Stimulated activated CD4-positive, alpha-beta T cell treated with anti-CD3 and anti-CD28 coated beads, Interleukin-1b, Interleukin-23, amount 100 ng/mL, for 1 hour (primary cell): ENCODE measurements around the gene GUCY2C.
"Not testable (repeated sequence)": the region's sequence is repeated elsewhere in the genome, so short reads cannot be mapped to it uniquely, and the experiment has no call there.

ENCODE experiments used
- DNase-seq, 2 donors: peaks; one replicate each; pipeline ENCODE4 v3.0.0-alpha.2; 2020; ENCODE audit warnings: low read depth in 2 of 2

Gene GUCY2C

DNA sequence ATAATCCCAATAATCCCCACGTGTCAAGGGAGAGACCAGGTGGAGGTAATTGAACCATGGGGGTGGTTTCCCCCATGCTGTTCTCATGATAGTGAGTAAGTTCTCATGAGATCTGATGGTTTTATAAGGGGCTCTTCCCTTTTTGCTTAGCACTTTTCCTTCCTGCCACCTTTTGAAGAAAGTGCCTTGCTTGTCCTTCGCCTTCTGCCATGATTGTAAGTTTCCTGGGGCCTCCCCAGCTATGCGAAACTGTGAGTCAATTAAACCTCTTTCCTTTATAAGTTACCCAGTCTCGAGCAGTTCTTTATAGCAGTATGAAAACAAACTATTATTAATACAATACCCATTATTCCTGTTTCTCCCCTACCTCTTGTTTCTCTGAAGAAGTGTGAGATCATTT, 14.2 kb downstream of the GUCY2C start:
- not testable (repeated sequence) for DNase-seq

DNA sequence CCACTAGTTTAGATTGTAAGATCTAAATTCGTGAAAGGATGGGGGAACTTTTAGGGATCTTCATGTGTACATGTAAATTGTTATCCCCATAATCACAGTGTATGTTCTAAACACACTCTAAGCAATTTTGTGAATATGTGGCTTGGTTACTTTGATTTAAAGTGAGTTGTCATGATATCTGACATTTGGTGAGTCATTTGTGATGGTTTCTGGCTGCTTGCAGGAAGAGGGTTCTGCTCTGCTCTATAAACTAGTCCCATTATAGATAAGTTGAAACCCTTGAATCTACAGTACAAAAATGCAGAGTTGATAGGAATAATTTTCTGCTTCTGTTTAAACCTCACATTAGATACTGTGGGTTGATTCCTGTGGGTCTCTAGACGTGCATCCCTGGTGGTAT, 14.8 kb downstream of the GUCY2C start:
- no peak for DNase-seq

DNA sequence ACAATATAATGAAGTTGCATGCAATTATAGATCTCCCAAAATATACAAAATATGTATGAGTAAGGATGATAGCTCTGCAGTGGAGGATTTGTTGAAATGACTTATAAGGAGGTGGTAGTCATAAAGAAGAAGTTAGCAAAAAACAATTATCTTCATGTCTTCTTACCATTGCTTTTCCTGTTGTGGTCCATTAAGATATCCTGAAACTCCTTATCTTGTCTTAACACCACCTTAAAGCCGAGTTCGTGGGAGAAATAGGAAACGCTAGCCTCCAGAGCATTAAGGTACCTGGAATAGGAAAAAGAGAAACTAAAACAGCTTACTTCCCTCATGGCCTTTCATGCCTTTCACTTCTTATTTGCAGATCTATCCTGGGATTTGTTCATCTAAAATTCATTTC, 15.2 kb downstream of the GUCY2C start:
- DNase-seq, result no peak

DNA sequence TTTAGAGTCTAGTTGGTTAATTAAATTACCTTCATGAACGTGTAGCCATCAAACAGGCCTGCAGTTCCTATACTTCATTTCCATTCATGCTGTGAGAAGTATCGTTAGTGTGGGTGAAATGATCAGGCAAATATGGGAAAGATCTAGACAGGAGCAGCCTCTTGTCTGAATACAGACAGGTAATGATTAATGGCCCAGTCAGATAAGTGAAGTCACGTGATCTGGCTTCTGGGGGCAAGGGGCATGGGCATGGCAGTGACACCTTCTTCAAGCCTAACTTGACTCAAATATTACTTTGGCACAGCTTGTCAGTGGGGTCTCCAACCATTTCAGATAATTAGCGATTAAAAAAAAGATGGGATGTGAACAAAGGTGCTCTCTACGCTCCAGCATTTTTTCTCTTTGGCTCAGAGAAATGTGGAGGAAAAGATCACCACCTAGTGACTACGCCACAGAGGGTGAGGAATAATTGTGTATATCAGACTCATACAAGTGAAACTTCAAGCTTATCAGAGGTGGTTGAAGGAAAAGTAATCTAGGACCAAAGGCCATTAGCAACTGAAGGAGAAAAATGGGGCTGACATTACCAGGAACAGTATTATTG, 17.8 kb downstream of the GUCY2C start:
- DNase-seq, result no peak

DNA sequence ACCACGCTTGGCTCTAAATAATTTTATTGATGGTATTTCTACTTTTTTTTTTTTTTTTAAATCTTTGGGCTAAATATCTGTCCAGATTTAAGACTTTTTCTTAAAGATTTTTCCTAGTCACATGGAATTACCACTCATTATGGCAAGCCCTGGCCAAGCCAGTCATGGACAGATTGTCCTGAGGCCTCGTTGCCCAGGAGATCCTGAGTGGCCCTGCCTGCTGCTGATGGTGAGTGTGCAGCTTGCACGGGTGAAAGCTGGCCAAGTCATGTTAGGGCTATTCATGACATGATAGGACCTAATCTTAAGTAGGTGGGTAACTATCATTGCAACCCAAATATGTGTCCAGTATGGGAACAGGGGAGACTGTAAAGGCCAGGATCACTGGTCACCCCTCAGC, 27.8 kb downstream of the GUCY2C start:
- no peak for DNase-seq

DNA sequence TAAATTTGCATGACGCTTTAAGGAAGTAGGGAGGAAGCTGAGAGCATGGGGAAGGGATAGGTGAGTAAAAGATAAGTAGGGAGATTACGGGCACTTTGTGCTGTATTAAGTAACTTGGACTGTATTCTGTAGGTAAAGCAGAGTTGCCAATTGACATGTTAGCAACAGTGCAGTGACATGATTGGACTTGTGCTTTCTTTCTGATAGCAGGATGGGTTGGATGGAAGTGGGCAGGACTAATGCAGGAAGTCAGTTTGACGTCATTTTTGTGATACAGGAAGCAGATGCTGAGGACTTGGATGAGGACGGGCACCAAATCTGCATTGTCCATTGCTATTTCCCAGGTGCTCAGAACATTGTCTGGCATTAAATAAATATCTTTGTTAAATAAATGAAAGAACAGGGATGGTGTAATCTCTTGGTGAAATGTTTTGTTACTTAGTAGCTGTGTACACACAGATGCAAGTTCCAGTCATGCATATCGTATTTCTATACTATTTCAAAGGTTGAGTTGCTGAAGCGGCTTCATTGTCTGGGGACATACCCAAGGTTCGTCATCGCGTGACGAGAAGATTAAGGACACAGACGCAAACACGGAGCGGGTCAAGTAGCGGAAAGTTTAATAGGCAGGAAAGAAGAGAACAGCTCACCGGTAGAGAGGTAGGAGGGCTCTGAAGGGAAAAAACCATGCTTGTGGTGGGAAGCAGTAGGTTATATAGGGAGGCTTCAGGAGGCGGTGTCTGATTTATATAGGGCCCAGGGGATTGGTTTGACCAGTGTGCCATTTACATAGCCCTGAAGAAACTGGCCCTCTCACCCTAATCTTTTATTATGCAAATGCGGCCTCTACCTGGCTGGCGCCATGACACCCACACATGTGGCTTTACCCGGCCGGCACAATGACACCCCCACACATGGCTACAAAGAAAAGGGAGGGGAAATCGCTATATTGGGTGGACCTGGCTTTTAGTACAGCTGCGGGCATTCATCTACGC, 30.7 kb downstream of the GUCY2C start:
- DNase-seq, result no peak

DNA sequence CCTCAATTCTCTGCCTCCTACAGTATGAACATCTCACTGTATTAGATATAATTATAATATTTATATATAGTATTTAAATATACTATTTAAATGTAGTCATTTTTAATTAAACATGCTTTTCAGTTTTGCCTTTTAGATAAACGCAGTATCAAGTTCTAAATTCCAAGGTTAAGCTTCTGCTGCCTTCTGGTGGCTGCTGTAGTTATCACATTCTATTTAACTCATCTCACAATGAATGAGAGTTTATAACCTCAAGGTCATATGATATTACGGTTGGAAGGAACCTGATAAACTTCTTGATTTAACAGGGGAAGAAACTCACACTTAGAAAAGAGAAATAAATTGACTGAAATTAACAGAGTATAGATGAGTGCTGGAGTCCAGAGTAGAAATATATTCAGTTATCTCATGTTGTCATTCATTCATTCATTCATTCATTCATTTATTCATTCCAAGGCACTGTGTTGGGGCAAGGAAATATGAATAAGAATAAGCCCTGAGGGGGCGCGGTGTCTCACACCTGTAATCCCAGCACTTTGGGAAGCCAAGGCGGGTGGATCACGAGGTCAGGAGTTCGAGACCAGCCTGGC, 31.9 kb downstream of the GUCY2C start:
- DNase-seq, result peak in 1 of 2 donors; percentile 3

DNA sequence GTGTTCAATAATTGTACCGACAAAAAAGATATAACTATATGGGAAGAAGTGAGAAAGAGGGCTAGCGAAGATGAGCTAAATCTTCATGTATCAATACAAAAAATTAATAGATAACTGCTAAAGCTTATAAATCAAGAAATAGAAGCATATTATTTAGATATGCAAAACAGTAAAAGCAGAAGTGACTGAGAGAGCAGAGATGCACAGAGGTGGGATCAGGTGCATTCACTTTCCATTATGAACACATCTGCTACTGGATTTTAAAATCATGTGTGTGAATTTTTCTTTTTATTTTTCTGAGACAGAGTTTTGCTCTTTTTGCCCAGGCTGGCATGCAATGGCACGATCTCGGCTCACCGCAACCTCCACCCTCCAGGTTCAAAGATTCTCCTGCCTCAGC, 33.4 kb downstream of the GUCY2C start:
- DNase-seq, result no peak

DNA sequence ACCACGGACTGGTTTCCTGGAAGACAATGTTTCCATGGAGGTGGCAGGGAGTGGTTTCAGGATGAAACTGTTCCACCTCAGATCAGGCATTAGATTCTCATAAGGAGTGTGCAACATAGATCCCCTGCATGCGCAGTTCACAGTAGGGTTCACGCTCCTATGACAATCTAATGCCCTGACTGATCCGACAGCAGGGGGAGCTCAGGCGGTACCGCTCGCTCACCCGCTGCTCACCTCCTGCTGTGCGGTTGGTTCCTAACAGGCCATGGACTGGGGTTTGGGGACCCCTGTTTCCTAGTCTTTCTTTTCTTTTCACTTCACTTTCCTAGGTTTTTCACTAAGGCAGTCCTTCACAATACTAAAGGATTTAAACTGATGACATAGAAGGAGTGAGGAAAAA, 39.6 kb downstream of the GUCY2C start:
- no peak for DNase-seq

DNA sequence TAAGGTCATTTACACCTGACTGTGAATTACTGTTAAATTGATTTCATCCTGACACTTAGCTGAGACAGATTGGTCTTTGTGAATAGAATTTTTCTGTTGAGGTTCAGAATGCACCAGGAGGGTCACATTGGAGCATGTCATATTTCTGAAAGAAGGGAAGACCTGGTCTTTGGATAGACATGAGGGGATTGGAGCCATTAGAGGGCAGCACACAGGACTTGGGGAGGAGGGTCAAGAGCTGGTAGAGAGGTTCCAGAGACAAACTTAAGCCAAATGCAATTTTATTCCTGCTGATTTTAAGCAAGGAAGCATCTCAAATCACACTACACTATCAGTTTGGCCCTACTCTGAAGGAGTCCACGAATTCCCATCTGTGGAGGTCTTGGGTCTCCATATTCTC, 41.1 kb downstream of the GUCY2C start:
- DNase-seq, result no peak

DNA sequence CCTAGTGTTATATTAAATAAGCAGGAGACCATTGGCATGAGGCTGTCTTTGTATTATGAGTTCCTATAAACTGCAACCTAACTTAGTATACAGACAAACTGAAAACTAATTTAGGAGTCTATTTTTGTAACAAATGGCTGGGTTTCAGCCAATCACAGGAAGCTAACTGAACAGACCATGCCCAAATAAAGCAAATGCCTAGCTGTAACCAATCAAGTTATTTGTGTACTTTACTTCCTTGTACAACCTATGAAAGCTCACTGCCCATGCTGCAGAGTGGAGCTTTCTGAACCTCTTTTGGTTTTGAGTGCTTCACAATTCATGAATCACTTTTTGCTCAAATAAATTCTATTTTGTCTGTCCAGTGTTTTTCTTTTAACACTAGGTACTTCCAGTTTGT, 41.6 kb downstream of the GUCY2C start:
- no peak for DNase-seq

DNA sequence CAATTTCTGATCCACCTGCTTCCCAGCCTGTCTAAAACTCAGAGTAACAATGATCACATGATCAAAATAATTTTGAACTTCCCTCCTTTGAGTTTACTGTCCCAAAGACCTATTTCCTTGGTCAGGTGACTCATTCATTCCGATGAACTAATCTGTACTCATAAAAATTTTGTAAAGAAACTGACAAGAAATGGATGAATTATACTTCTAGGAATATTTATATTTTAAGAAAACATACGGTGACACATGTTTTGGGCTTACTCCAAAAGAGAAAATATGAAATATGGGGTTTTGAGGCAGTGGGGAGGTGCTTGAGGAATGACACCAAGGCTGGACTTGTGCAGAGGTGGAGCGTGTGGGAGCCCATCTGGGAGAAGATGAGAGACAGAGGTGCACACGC, 42.0 kb downstream of the GUCY2C start:
- no peak for DNase-seq

DNA sequence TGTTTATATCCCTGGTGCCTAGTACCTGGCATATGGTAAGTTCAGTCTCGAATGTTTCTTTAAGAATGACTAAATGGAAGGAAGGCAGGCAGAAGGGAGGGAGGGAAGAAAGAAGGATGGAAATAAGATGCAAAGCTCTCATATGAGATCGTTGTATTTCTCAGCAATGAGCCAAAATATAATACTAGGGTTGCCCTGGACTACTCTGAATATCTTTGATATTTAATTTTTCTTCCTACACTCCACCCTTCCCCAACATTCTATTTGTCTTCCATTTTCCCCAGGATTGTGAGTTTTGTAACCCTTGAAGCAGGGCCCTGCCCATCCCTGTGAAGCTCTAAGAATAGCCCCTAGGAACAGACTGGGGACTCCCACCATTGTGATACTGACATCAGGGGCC, 43.9 kb downstream of the GUCY2C start:
- DNase-seq, result no peak

DNA sequence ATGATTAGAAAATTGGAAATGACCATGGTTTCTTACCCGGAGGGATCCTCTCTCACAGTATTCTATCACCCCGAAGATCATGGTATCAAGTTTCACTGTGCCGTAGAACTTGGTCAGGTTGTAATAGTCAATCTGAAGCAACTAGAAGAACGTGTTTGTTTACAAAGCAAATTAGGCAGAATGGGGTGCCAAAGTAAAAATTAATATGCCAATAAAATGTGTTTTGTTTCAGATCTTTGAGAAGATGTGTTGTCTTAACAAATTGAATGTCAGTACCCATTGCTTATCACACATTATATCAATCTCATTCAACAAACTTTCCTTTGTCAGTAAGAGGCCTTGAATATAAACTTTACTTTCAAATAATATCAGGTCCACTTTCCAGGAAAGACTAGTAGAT, 45.0 kb downstream of the GUCY2C start:
- DNase-seq, result no peak

DNA sequence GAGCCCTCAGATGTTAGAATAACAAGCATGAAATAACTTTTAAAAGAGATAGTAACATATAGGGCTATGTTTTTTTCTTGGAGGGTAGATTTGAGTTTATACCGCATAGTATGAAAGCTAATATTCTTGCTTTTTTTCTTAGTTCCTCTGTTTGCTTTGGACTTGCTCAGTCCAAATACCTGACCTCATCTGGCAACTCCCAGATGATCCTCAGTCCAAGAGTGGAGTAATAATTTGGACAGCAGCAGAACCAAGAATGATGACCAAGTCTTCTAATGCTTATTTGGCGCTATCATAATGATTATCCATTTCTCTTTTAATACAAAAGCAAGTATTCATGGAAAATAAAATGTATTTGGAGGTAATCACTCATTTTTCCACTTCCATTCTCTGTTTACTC, 45.6 kb downstream of the GUCY2C start:
- DNase-seq, result no peak

DNA sequence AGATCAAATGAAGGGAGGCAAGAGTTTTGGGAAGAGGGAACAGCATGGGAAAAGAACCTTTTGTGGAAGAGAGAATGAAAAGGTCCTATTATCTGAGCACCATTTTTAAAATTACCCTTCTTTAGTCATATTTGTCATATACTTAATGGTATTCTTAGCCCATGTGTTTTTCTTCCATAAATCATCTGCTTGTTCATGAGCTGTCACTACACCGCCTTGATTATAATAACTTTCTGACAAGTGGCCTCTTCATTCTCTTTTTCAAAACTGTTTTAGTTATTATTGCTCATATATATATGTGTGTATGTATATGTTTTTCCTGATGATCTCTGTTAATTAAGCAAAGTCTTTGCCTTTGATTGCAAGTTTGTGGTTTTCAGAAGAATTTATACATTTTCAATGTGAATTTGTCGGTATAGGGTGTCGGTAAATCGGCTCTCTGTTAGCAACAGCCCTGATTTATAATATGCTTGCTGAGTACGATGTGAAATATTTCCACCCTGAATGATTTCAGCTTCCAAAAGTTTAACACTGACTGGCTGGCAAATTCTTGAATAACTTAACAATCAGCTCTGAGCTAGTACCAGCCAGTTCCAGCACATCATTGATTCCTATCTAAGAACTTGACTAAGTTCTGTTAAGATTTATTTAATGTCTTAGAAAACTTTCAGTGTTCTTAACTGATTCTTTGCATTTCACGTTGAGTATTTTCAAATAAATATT, 49.2 kb downstream of the GUCY2C start:
- DNase-seq, result no peak

DNA sequence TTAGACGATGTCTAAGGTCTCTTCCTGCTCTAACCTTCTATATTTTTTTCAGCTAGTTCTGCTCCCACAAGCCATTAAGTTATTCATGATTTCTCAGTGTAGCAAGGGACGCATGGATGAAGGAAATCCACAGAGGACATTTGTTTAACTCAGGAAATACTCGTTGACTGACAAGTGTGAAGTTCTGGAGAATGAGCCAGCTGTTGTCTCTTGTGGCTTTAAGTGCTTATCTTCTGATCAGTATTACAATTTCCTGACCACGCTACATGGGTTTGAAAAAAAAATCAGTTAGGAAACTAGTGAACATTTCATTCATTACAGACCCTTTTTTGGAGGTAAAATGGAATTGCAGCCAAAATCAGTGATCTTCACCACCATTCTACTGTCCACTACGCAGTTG, 53.1 kb downstream of the GUCY2C start:
- DNase-seq, result no peak

DNA sequence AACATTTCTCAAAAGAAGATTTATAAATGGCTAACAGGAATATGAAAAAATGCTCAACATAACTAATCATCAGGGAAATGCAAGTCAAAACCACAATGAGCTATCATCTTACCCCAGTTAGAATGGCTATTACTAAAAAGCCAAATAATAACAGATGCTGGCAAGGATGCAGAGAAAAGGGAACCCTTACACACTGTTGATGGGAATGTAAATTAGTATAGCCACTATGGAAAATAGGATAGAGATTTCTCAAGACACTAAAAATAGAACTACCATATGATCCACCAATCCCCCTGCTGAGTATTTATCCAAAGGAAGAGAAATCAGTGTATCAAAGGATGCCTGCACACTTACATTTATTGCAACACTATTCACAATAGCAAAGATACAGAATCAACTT, 58.3 kb downstream of the GUCY2C start:
- DNase-seq, result no peak

DNA sequence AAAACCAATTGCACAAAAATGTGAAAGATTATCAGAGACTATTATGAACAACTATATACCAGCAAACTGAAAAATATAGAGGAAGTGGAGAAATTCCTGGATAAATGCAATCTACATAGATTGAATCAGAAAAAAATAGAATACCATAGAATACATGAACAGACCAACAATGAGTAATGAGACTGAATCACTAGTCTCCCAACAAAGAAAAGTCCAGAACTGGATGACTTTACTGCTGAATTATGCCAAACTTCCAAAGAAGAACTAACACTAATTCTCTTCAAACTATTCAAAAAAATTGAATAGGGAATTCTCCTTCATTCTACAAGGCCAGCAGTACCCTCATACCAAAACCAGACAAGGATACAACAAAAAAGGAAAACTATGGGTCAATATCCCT, 60.6 kb downstream of the GUCY2C start:
- no peak for DNase-seq

DNA sequence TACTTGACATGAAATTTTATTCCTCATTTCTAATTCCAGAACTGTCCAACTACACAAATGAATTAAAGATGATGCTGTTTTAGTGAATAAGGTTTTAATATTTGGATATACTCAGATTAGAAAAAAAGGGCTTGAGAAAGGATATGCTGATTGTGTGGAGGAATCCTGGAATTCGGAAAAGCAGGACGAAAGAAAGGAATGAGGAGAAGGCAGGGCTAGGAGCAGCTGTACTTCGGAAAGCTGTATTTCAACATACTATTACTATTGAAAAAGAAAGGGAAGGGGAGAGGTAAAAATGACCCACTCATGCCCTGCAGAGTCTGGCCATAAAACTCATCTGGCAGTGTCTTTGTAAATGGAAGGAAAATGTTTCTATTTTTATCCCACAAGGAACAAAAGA, 65.6 kb downstream of the GUCY2C start:
- DNase-seq, result no peak

DNA sequence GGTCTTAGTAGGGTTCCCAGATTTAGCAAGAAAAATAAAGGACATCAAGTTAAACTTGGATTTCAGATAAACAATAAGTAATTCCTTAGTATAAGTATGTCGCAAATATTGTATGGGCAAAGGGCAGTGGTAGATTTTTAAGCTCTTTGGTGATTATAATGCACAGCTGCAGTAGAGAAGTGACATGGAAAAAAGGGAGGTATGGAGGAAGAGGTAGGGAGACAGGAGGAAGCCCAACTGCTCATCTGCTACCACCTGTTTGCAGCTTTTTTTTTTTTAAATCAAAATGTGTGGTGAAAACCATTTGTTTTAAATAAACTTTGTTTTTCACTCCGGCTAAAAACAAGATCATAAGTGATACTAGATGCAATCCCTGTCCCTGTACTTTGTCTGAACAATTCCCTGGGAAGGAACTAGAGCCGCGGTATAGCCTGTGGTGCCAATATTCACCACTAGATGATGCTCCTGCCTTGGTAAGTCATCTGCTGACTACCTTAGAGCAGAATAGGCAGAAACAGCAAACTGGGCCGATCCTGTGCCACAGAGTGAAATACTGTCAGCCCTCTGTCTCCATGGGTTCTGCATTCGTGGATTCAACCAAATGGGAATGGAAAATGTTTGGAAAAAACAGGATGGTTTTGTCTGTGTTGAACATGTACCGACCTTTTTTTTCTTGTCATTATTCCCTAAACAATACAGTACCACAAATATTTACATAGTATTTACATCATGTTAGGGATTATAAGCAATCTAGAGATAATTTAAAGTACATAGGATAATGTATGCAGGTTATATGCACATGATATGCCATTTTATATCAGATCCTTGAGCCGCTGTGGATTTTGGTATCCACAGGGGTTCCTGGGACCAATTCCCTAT, 66.3 kb downstream of the GUCY2C start:
- peak; percentile 10 to 23 for DNase-seq
